ENCODE data around the gene CCDC187.
A peak's percentile ranks its signal among the peaks of the same experiment; 100 is the strongest.

GRCh38 chr9:136341042-136341655 lies 37.3 kb upstream of the CCDC187 start:
- TF ChIP-seq CTCF (IDR thresholded peaks at IDR 0.05): no peak
- TF ChIP-seq POLR2A (IDR thresholded peaks at IDR 0.05): peak in 2 of 3 donors; percentile 60 to 67

All from body of pancreas (tissue), 4 donors.